Mesendoderm (in vitro differentiated cells): ENCODE measurements around the gene GLOD5. TPM values are rescaled to one million over a fixed set of nuclear protein-coding genes. Genes with fewer than 3 reads are reported as not detected.

ENCODE experiments used
- DNase-seq: peaks from one replicate; pipeline ENCODE4 v3.0.0; 2013
- H2AK5ac ChIP-seq: 2 replicates; pipeline ENCODE4 v1.6.1; 2013; ENCODE audit warnings: low read length, inconsistent platforms
- H2BK120ac ChIP-seq: 2 replicates; pipeline ENCODE4 v1.6.1; 2013; ENCODE audit warnings: low read depth, mild to moderate bottlenecking, low read length, moderate library complexity, mixed read lengths
- H2BK15ac ChIP-seq: replicated peaks from 2 replicates; pipeline ENCODE4 v1.6.1; 2013; ENCODE audit warnings: low read depth, mild to moderate bottlenecking, moderate library complexity
- H2BK5ac ChIP-seq: 2 replicates; pipeline ENCODE4 v1.6.1; 2013; ENCODE audit warnings: low read length, inconsistent platforms
- H3K18ac ChIP-seq: 2 replicates; pipeline ENCODE4 v1.6.1; 2013; ENCODE audit warnings: mild to moderate bottlenecking, low read length, mixed read lengths
- H3K23ac ChIP-seq: one replicate; pipeline ENCODE4 v1.6.1; 2013; ENCODE audit warnings: low read length
- H3K27ac ChIP-seq: 2 replicates; pipeline ENCODE4 v1.5.1; 2013; ENCODE audit warnings: low read depth, mild to moderate bottlenecking, inconsistent platforms, low read length, moderate library complexity
- H3K27me3 ChIP-seq: 2 replicates; pipeline ENCODE4 v1.6.1; 2013; ENCODE audit warnings: low read length, control low read depth, mild to moderate bottlenecking, inconsistent platforms; ENCODE audit not compliant: insufficient read depth, poor library complexity
- H3K36me3 ChIP-seq: 2 replicates; pipeline ENCODE4 v1.6.1; 2013; ENCODE audit warnings: low read length, inconsistent platforms; ENCODE audit not compliant: control insufficient read depth, insufficient read depth
- H3K4ac ChIP-seq: one replicate; pipeline ENCODE4 v1.6.1; 2013; ENCODE audit warnings: low read depth, mild to moderate bottlenecking, low read length, moderate library complexity
- H3K4me1 ChIP-seq: 2 replicates; pipeline ENCODE4 v1.6.1; 2013; ENCODE audit warnings: low read depth, low read length, inconsistent platforms; ENCODE audit not compliant: control insufficient read depth
- H3K4me2 ChIP-seq: 2 replicates; pipeline ENCODE4 v1.6.1; 2013; ENCODE audit warnings: low read length
- H3K4me3 ChIP-seq: 2 replicates; pipeline ENCODE4 v1.5.1; 2013; ENCODE audit warnings: mild to moderate bottlenecking, low read length
- H3K56ac ChIP-seq: one replicate; pipeline ENCODE4 v1.6.1; 2013; ENCODE audit warnings: low read length
- H3K79me1 ChIP-seq: 2 replicates; pipeline ENCODE4 v1.6.1; 2013; ENCODE audit warnings: low read length, inconsistent platforms
- H3K79me2 ChIP-seq: 2 replicates; pipeline ENCODE4 v1.6.1; 2013; ENCODE audit warnings: mild to moderate bottlenecking, low read length; ENCODE audit not compliant: control insufficient read depth, insufficient read depth
- H3K9ac ChIP-seq: 2 replicates; pipeline ENCODE4 v1.6.1; 2013; ENCODE audit warnings: low read length, inconsistent platforms
- H4K5ac ChIP-seq: one replicate; pipeline ENCODE4 v1.6.1; 2013; ENCODE audit warnings: low read length
- H4K8ac ChIP-seq: one replicate; pipeline ENCODE4 v1.6.1; 2013; ENCODE audit warnings: low read depth, mild to moderate bottlenecking, control low read depth, low read length, moderate library complexity
- WGBS: extraction: QIAGEN DNeasy Blood & Tissue Kit; methylation state at CpG from one replicate; pipeline ENCODE4 v1.1.7; 2013; ENCODE audit warnings: low lambda C conversion rate, missing lambda C conversion rate; ENCODE audit not compliant: insufficient coverage; ENCODE audit errors: extremely low coverage; 5-methylcytosine and 5-hydroxymethylcytosine counted together
- polyA plus RNA-seq, 2 experiments: library from polyadenylated mRNA; stranded (reverse); fragments of 200-250 nt; gene quantifications; one replicate each; pipeline ENCODE4 v1.2.3, GENCODE V29; 2013

Gene GLOD5
- 0.21 TPM for polyA plus RNA-seq (2013, experiment 1 of 2)
- polyA plus RNA-seq (2013, experiment 2 of 2): 0.13 TPM

DNA sequence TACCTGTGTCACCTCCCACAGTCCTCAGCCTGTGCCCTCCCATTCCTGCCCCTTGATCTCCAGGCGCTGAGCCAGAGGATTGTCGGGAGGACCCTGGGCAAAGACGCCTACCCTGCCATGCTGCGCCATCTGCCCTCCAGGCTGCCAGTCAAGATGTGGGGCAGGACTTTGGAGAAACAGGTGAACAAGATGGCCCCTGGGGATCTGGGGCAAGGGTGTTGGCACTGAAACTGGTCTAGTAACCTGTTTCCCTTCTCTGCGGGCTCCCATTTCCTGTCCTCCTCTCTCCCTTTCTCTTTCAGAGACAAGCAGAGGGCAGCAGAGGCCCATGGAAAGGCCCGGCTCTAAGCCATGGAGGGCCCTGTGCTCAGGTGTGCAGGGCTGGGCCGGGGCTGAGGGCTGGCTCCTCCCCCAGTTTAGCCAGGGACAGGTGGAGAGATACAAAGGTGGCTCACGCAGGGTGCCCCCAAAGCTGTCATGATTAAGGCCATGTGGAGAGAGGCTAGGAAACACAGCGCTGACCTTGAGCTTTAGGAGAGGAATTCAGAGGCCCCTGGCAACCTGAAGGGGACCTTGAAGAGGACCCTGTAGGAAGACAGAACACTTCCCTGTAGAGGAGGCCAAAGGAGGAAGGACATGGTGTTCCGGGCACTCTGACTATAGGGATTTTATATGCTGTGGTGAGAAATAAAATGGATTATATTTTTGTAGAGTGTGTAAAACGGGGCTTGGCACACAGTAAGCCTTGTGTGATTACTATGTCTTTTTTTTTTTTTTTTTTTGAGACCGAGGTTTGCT is at the start of gene GLOD5:
Gene GLOD5 (plus strand): TSS at position 74 of the 798 bp plus-strand sequence. CDS start 44 bp downstream, at position 118.
- Histone ChIP-seq H3K4me3 (no peak within 1 kb of the TSS), H3K4me1 (no peaks in the 10 kb centered on the region), H3K4me2 (no peak within 1 kb of the TSS), H4K8ac (no peak within 1 kb of the TSS), H3K9ac (no peak within 1 kb of the TSS), H3K56ac (peak within 1 kb of the TSS; percentile 5), H3K27me3 (no peaks in the 10 kb centered on the region), H2AK5ac (no peak within 1 kb of the TSS), H3K79me2 (no peaks in the 10 kb centered on the region), H3K27ac (no peak within 1 kb of the TSS), H4K5ac (no peak within 1 kb of the TSS), H3K79me1 (no peaks in the 10 kb centered on the region), H3K18ac (no peak within 1 kb of the TSS), H3K36me3 (no peaks in the 10 kb centered on the region), H3K4ac (no peak within 1 kb of the TSS), H2BK5ac (no peak within 1 kb of the TSS), H2BK120ac (no peak within 1 kb of the TSS), H2BK15ac (no peak within 1 kb of the TSS), H3K23ac (no peak within 1 kb of the TSS)
- DNase-seq: peak; percentile 75
- WGBS: no CpG with 5 or more reads among the region's 12 CpGs

DNA sequence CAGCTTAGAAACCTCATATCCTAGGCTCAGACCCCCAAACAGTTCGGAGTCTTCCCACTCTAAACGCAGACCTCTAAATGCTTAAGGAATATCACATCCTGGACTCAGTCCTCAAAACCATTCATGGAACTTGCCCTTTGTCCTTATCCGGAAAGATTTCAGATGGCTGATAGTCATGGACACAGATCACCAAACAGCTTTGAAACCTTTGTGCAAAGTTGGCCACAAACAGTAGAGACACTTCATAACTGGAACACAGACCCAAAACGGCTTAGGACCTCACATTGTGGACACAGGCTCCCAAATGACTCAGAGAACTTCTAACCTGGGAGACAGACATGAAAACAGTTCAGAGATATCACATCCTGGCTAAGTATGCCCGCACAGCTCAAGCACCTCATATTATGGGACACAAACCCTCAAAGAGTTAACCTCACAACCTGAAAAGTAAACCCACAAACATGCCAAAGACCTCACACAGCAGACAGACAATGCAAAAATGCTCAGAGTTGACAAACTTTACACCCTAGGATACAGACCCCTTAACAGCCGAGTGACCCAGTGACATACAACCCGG is 49.5 kb upstream of the GLOD5 start:
- no CpG with 5 or more reads among the region's 7 CpGs for WGBS

DNA sequence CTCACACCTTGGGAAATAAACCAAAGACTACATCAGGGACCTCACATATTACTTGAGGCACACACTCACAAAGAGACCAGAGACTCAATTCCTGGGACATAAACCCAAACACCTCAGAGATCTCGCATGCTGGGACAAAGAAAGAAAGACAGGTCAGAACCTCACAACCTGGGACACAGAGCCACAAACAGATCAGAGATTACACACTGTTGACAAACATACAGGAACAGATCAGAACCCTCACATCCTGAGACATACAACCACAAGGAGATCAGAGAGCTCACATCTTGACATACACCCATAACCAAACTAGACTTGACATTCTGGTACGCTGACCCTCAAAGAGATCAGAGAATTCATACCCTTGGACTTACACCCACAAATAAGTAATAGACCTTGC is 47.7 kb upstream of the GLOD5 start:
- no peak overlapping the region for H2AK5ac ChIP-seq
- no peaks in the 10 kb centered on the region for H3K79me1 ChIP-seq
- H3K56ac ChIP-seq: no peak overlapping the region
- no peak overlapping the region for H3K23ac ChIP-seq
- H3K4ac ChIP-seq: no peak overlapping the region
- H4K5ac ChIP-seq: no peak overlapping the region
- H3K4me2 ChIP-seq: no peak overlapping the region
- no peaks in the 10 kb centered on the region for H3K4me1 ChIP-seq
- no CpG with 5 or more reads among the region's 2 CpGs for WGBS
- no peak overlapping the region for H2BK120ac ChIP-seq
- H2BK15ac ChIP-seq: no peak overlapping the region
- no peaks in the 10 kb centered on the region for H3K36me3 ChIP-seq
- no peak overlapping the region for H3K27ac ChIP-seq
- H4K8ac ChIP-seq: no peak overlapping the region
- no peak overlapping the region for H3K9ac ChIP-seq
- no peak for DNase-seq
- no peaks in the 10 kb centered on the region for H3K79me2 ChIP-seq
- H3K27me3 ChIP-seq: no peaks in the 10 kb centered on the region
- no peak overlapping the region for H3K4me3 ChIP-seq
- no peak overlapping the region for H2BK5ac ChIP-seq
- H3K18ac ChIP-seq: no peak overlapping the region

More for the DNA sequence above, 49.5 kb upstream of the GLOD5 start:
- H2BK5ac ChIP-seq: no peak overlapping the region
- H3K79me2 ChIP-seq: no peaks in the 10 kb centered on the region
- no peak overlapping the region for H3K9ac ChIP-seq
- H4K8ac ChIP-seq: no peak overlapping the region
- no peak overlapping the region for H4K5ac ChIP-seq
- no peak overlapping the region for H3K56ac ChIP-seq
- no peak overlapping the region for H3K18ac ChIP-seq
- no peak overlapping the region for H3K4ac ChIP-seq
- H3K4me2 ChIP-seq: no peak overlapping the region
- no peak overlapping the region for H2BK15ac ChIP-seq
- H2AK5ac ChIP-seq: no peak overlapping the region
- H3K4me3 ChIP-seq: no peak overlapping the region
- no peaks in the 10 kb centered on the region for H3K27me3 ChIP-seq
- H2BK120ac ChIP-seq: no peak overlapping the region
- H3K23ac ChIP-seq: no peak overlapping the region
- no peak for DNase-seq
- H3K27ac ChIP-seq: no peak overlapping the region
- H3K4me1 ChIP-seq: no peaks in the 10 kb centered on the region
- no peaks in the 10 kb centered on the region for H3K36me3 ChIP-seq
- H3K79me1 ChIP-seq: no peaks in the 10 kb centered on the region

GRCh38 chrX:48714573-48714972 is 47.0 kb upstream of the GLOD5 start:
- Histone ChIP-seq H2AK5ac (no peak overlapping the region), H4K5ac (no peak overlapping the region), H3K56ac (no peak overlapping the region), H3K4me2 (no peak overlapping the region), H3K4ac (no peak overlapping the region), H2BK15ac (no peak overlapping the region), H3K36me3 (no peaks in the 10 kb centered on the region), H3K79me1 (no peaks in the 10 kb centered on the region), H3K18ac (no peak overlapping the region), H3K4me3 (no peak overlapping the region), H3K9ac (no peak overlapping the region), H3K79me2 (no peaks in the 10 kb centered on the region), H2BK120ac (no peak overlapping the region), H3K27me3 (no peaks in the 10 kb centered on the region), H3K4me1 (no peaks in the 10 kb centered on the region), H3K23ac (no peak overlapping the region), H3K27ac (no peak overlapping the region), H2BK5ac (no peak overlapping the region), H4K8ac (no peak overlapping the region)
- no CpG with 5 or more reads among the region's 5 CpGs for WGBS
- DNase-seq: no peak

DNA sequence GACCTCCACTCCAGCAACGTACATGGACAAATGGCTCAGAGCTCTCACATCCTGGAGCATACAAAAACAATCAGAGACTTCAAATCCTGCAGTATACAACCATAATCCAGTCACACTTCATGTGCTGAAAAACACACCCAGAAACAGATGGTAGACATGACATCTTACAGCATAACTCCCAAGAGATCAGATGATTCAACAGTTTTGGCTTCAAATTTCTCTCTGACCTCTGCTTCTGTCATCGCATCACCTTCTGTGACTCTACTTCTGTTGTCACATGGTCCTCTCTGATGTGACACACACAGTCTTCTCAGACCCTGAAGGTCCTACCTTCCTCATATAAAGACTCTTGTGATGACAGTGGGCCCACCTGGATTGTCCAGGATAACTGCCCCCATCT is 46.5 kb upstream of the GLOD5 start:
- Histone ChIP-seq H3K79me2 (no peaks in the 10 kb centered on the region), H2BK120ac (no peak overlapping the region), H3K36me3 (no peaks in the 10 kb centered on the region), H3K27me3 (no peaks in the 10 kb centered on the region), H3K4ac (no peak overlapping the region), H2AK5ac (no peak overlapping the region), H3K9ac (no peak overlapping the region), H3K4me1 (no peaks in the 10 kb centered on the region), H3K27ac (no peak overlapping the region), H3K18ac (no peak overlapping the region), H4K8ac (no peak overlapping the region), H2BK5ac (no peak overlapping the region), H3K4me2 (no peak overlapping the region), H2BK15ac (no peak overlapping the region), H3K23ac (no peak overlapping the region), H3K56ac (no peak overlapping the region), H3K79me1 (no peaks in the 10 kb centered on the region), H3K4me3 (no peak overlapping the region), H4K5ac (no peak overlapping the region)
- no peak for DNase-seq
- WGBS: no CpG with 5 or more reads among the region's 2 CpGs
